HEK293 (cell line): Measurements from ENCODE around the gene PPP1R1B.
A peak's percentile ranks its signal among the peaks of the same experiment; 100 is the strongest.

Source experiments
- CTCF ChIA-PET: fragments of 350-600 bp; formaldehyde crosslinking; extraction: SDS; loops from one replicate; lab custom pipeline; 2021; ENCODE audit warnings: antibody characterized with exemption; lab: Yijun Ruan, JAX
- POLR2A ChIA-PET: fragments of 300-600 bp; formaldehyde crosslinking; extraction: SDS; loops from one replicate; lab custom pipeline; 2020; ENCODE audit warnings: antibody characterized with exemption, inconsistent platforms; lab: Yijun Ruan, JAX
- H3K27ac ChIP-seq: fragments of 200-500 bp; sonication (Bioruptor generic); 2 replicates; pipeline ENCODE4 v1.5.1; 2014; ENCODE audit warnings: low read depth, low read length, control low read depth, inconsistent platforms; ENCODE audit errors: extremely low read depth
- H3K36me3 ChIP-seq, 2 experiments: fragments of 200-500 bp in 1 of 2; sonication (Bioruptor generic) in 1 of 2; 1 replicate in 1 of 2; 2 replicates in 1 of 2; pipeline ENCODE4 v1.5.1; 2014 to 2017; ENCODE audit warnings: inconsistent platforms in 2 of 2, low read length in 2 of 2; ENCODE audit not compliant: control insufficient read depth in 2 of 2, insufficient read depth in 1 of 2
- H3K4me1 ChIP-seq: fragments of 200-500 bp; sonication (Bioruptor generic); 2 replicates; pipeline ENCODE4 v1.5.1; 2014; ENCODE audit warnings: mild to moderate bottlenecking, low read length, inconsistent platforms; ENCODE audit not compliant: control insufficient read depth, insufficient read depth
- H3K4me3 ChIP-seq: 2 replicates; pipeline ENCODE4 v1.5.1; 2011; ENCODE audit warnings: low read depth, mild to moderate bottlenecking, control low read depth, low read length, moderate library complexity
- H3K9me3 ChIP-seq: fragments of 200-500 bp; sonication (Bioruptor generic); 2 replicates; pipeline ENCODE4 v1.5.1; 2014; ENCODE audit warnings: low read depth, low read length, inconsistent platforms; ENCODE audit not compliant: control insufficient read depth, insufficient read depth
- ZFP3 ChIP-seq: fragments of 450-650 bp; formaldehyde crosslinking; IDR thresholded peaks from 2 replicates; pipeline ENCODE4 v1.5.1; 2016; ENCODE audit warnings: low read depth, missing biosample characterization, missing genetic modification characterization
- ZNF132 ChIP-seq: fragments of 450-650 bp; formaldehyde crosslinking; IDR thresholded peaks from 2 replicates; pipeline ENCODE4 v1.5.1; 2017; ENCODE audit warnings: missing biosample characterization, missing genetic modification characterization, borderline replicate concordance
- ZNF324 ChIP-seq: fragments of 450-650 bp; formaldehyde crosslinking; IDR thresholded peaks from 2 replicates; pipeline ENCODE4 v1.5.1; 2016; ENCODE audit warnings: missing biosample characterization, missing genetic modification characterization
- ZNF341 ChIP-seq: fragments of 450-650 bp; formaldehyde crosslinking; IDR thresholded peaks from 2 replicates; pipeline ENCODE4; 2016; ENCODE audit warnings: low read depth, missing biosample characterization, missing genetic modification characterization
- ZNF354C ChIP-seq: fragments of 450-650 bp; formaldehyde crosslinking; IDR thresholded peaks from 2 replicates; pipeline ENCODE4 v1.5.1; 2016; ENCODE audit warnings: missing biosample characterization, missing genetic modification characterization, low read depth, borderline replicate concordance
- ZNF514 ChIP-seq: fragments of 450-650 bp; formaldehyde crosslinking; IDR thresholded peaks from 2 replicates; pipeline ENCODE4 v1.5.1; 2016; ENCODE audit warnings: missing biosample characterization, missing genetic modification characterization
- ZNF530 ChIP-seq: fragments of 450-650 bp; formaldehyde crosslinking; IDR thresholded peaks from 2 replicates; pipeline ENCODE4 v1.5.1; 2016; ENCODE audit warnings: low read depth, missing biosample characterization, missing genetic modification characterization
- ZNF596 ChIP-seq: fragments of 450-650 bp; IDR thresholded peaks from 2 replicates; pipeline ENCODE4 v1.5.0; 2018; ENCODE audit warnings: missing biosample characterization, mild to moderate bottlenecking, missing genetic modification characterization, moderate library complexity
- ZNF600 ChIP-seq: fragments of 450-650 bp; formaldehyde crosslinking; IDR thresholded peaks from 2 replicates; pipeline ENCODE4 v1.5.1; 2016; ENCODE audit warnings: missing biosample characterization, missing genetic modification characterization
- ZNF776 ChIP-seq: fragments of 450-650 bp; formaldehyde crosslinking; IDR thresholded peaks from 2 replicates; pipeline ENCODE4 v1.5.0; 2017; ENCODE audit warnings: missing biosample characterization, missing genetic modification characterization, borderline replicate concordance
- ZNF777 ChIP-seq: fragments of 450-650 bp; formaldehyde crosslinking; IDR thresholded peaks from 2 replicates; pipeline ENCODE4 v1.5.1; 2017; ENCODE audit warnings: missing biosample characterization, missing genetic modification characterization, borderline replicate concordance
- TF ChIP-seq, protein P1 (sequence below): fragments of 450-650 bp; formaldehyde crosslinking; IDR thresholded peaks from 2 replicates; pipeline ENCODE4 v1.5.1; 2017; ENCODE audit warnings: missing biosample characterization, missing genetic modification characterization
- TF ChIP-seq, protein P2 (sequence below): fragments of 450-650 bp; formaldehyde crosslinking; conservative IDR thresholded peaks from 2 replicates; pipeline ENCODE4 v1.5.1; 2016; ENCODE audit warnings: low read depth, missing biosample characterization, missing genetic modification characterization
- TF ChIP-seq, protein P3 (sequence below): fragments of 450-650 bp; formaldehyde crosslinking; IDR thresholded peaks from 2 replicates; pipeline ENCODE4 v1.5.1; 2017; ENCODE audit warnings: missing biosample characterization, mild to moderate bottlenecking, missing genetic modification characterization, moderate library complexity
- TF ChIP-seq, protein P4 (sequence below): fragments of 450-650 bp; formaldehyde crosslinking; IDR thresholded peaks from 2 replicates; pipeline ENCODE4 v1.5.1; 2016; ENCODE audit warnings: missing biosample characterization, missing genetic modification characterization
- TF ChIP-seq, protein P5 (sequence below): fragments of 450-650 bp; formaldehyde crosslinking; IDR thresholded peaks from 2 replicates; pipeline ENCODE4 v1.5.1; 2016; ENCODE audit warnings: missing biosample characterization, missing genetic modification characterization

PPP1R1B gene

DNA sequence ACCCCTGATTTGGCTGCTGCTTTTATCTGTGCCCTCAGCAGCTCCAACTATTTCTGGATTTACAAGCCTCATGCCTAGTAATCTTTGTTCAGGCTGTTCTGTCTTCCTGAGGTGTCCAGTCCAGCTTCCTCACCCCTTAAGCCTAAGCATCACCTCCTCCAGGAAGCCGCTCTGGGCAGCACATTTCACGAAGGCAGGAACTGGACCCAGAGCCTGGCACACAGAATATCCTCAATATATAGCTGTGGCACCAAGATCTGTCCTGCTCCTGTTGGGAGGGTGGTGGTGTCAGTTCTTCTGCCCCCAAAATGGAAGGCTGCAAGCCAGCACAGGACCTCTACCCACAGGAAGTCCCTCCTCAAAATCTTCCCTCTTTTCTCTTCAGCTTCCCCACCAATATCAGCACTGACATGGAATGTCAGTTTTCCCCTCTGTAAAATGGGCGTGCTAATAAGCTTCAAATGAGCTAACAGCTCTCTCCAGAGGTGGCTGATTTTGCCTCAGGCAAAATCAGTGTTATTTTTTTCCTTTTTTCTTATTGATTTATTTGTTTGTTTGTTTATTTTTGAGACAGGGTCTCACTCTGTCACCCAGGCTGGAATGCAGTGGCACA is 12.1 kb upstream of the PPP1R1B start (continued):
- TF ChIP-seq ZNF132 (tag by site-specific recombination) (no peak), ZNF596 (tag by site-specific recombination) (no peak), ZNF530 (no peak), ZNF514 (tag by site-specific recombination) (no peak), ZNF776 (tag by site-specific recombination) (no peak), ZNF324 (tag by site-specific recombination) (no peak), ZNF777 (tag by site-specific recombination) (no peak), ZFP3 (no peak)
- TF ChIP-seq, protein P1, sequence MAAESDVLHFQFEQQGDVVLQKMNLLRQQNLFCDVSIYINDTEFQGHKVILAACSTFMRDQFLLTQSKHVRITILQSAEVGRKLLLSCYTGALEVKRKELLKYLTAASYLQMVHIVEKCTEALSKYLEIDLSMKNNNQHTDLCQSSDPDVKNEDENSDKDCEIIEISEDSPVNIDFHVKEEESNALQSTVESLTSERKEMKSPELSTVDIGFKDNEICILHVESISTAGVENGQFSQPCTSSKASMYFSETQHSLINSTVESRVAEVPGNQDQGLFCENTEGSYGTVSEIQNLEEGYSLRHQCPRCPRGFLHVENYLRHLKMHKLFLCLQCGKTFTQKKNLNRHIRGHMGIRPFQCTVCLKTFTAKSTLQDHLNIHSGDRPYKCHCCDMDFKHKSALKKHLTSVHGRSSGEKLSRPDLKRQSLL (tag by site-specific recombination) = no peak

DNA sequence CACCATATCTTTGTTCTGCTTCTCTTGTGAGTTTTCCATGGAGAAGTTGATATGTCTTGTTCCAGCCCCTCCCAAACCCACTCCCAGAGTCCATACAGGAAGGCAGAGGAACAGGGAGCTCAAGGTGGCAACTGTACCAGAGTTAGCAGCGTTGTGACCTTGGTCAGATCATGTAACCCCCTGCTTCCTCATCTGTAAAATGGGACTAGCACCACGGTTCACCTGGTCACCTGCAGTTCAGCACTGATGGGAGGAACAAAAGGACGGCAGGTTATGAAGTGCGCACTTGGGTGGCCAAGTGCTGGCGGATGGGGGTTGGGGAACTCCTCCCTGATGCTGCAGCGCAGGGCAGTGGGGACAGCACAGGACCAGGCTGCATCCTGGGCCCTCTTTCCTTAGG is 11.3 kb upstream of the PPP1R1B start:
- POLR2A ChIA-PET = no interaction called here
- no peak overlapping the region for H3K4me3 ChIP-seq

DNA sequence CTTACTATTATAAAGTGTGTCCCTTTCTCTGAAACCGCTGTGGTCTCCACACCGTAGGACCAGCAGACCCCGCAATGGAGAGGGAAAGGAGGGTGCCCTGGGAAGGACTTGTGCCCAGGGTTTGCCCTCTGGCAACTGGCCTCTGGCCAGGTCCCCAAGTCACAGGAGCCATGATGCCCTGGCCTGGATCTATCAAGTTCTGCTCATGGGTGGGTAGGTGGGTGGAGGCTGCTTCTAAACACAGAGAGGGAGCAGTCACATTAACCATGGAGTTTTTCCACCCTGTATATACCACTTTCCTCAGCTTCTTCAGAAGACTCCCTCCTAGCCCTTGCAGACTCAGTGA is 9.7 kb upstream of the PPP1R1B start:
- ChIA-PET POLR2A (no interaction called here), CTCF (interaction anchor here (0.6 to 1.3 kb wide), 4 partner anchors 28 to 138 kb away, joined by 3 to 6 read pairs (median 4); no protein-coding TSS in a partner anchor)
- Histone ChIP-seq H3K27ac (peak overlapping the region; percentile 43; the same call in 1 of the 2 replicates), H3K36me3 (no peaks in the 10 kb centered on the region), H3K4me3 (no peak overlapping the region), H3K9me3 (no peaks in the 10 kb centered on the region), H3K4me1 (peaks cover 4% of the 10 kb centered on the region)
- TF ChIP-seq, protein P2, sequence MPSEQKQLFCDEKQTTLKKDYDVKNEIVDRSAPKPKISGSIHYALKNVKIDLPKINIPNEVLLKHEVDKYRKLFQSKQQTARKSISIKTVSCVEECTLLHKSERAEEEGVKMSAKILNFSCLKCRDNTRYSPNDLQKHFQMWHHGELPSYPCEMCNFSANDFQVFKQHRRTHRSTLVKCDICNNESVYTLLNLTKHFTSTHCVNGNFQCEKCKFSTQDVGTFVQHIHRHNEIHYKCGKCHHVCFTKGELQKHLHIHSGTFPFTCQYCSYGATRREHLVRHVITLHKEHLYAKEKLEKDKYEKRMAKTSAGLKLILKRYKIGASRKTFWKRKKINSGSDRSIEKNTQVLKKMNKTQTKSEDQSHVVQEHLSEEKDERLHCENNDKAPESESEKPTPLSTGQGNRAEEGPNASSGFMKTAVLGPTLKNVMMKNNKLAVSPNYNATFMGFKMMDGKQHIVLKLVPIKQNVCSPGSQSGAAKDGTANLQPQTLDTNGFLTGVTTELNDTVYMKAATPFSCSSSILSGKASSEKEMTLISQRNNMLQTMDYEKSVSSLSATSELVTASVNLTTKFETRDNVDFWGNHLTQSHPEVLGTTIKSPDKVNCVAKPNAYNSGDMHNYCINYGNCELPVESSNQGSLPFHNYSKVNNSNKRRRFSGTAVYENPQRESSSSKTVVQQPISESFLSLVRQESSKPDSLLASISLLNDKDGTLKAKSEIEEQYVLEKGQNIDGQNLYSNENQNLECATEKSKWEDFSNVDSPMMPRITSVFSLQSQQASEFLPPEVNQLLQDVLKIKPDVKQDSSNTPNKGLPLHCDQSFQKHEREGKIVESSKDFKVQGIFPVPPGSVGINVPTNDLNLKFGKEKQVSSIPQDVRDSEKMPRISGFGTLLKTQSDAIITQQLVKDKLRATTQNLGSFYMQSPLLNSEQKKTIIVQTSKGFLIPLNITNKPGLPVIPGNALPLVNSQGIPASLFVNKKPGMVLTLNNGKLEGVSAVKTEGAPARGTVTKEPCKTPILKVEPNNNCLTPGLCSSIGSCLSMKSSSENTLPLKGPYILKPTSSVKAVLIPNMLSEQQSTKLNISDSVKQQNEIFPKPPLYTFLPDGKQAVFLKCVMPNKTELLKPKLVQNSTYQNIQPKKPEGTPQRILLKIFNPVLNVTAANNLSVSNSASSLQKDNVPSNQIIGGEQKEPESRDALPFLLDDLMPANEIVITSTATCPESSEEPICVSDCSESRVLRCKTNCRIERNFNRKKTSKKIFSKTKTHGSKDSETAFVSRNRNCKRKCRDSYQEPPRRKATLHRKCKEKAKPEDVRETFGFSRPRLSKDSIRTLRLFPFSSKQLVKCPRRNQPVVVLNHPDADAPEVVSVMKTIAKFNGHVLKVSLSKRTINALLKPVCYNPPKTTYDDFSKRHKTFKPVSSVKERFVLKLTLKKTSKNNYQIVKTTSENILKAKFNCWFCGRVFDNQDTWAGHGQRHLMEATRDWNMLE (tag by site-specific recombination) = no peak
- TF ChIP-seq ZNF354C (tag by site-specific recombination) (no peak), ZNF341 (tag by site-specific recombination) (no peak), ZFP3 (no peak)
- TF ChIP-seq, protein P3, sequence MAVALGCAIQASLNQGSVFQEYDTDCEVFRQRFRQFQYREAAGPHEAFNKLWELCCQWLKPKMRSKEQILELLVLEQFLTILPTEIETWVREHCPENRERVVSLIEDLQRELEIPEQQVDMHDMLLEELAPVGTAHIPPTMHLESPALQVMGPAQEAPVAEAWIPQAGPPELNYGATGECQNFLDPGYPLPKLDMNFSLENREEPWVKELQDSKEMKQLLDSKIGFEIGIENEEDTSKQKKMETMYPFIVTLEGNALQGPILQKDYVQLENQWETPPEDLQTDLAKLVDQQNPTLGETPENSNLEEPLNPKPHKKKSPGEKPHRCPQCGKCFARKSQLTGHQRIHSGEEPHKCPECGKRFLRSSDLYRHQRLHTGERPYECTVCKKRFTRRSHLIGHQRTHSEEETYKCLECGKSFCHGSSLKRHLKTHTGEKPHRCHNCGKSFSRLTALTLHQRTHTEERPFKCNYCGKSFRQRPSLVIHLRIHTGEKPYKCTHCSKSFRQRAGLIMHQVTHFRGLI (tag by site-specific recombination) = no peak

More for the DNA sequence above, 11.3 kb upstream of the PPP1R1B start:
- CTCF ChIA-PET = interaction anchor here (1.9 to 2.8 kb wide), 2 partner anchors 8 to 10 kb away, joined by 6 to 18 read pairs; no protein-coding TSS in a partner anchor
- TF ChIP-seq ZNF600 (tag by site-specific recombination) = 0 out of 2 replicates have a peak, but pooled peaks have one; percentile 11
- TF ChIP-seq, protein P4, sequence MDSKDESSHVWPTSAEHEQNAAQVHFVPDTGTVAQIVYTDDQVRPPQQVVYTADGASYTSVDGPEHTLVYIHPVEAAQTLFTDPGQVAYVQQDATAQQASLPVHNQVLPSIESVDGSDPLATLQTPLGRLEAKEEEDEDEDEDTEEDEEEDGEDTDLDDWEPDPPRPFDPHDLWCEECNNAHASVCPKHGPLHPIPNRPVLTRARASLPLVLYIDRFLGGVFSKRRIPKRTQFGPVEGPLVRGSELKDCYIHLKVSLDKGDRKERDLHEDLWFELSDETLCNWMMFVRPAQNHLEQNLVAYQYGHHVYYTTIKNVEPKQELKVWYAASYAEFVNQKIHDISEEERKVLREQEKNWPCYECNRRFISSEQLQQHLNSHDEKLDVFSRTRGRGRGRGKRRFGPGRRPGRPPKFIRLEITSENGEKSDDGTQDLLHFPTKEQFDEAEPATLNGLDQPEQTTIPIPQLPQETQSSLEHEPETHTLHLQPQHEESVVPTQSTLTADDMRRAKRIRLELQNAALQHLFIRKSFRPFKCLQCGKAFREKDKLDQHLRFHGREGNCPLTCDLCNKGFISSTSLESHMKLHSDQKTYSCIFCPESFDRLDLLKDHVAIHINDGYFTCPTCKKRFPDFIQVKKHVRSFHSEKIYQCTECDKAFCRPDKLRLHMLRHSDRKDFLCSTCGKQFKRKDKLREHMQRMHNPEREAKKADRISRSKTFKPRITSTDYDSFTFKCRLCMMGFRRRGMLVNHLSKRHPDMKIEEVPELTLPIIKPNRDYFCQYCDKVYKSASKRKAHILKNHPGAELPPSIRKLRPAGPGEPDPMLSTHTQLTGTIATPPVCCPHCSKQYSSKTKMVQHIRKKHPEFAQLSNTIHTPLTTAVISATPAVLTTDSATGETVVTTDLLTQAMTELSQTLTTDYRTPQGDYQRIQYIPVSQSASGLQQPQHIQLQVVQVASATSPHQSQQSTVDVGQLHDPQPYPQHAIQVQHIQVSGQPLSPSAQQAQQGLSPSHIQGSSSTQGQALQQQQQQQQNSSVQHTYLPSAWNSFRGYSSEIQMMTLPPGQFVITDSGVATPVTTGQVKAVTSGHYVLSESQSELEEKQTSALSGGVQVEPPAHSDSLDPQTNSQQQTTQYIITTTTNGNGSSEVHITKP (tag by site-specific recombination) = no peak
- TF ChIP-seq, protein P5, sequence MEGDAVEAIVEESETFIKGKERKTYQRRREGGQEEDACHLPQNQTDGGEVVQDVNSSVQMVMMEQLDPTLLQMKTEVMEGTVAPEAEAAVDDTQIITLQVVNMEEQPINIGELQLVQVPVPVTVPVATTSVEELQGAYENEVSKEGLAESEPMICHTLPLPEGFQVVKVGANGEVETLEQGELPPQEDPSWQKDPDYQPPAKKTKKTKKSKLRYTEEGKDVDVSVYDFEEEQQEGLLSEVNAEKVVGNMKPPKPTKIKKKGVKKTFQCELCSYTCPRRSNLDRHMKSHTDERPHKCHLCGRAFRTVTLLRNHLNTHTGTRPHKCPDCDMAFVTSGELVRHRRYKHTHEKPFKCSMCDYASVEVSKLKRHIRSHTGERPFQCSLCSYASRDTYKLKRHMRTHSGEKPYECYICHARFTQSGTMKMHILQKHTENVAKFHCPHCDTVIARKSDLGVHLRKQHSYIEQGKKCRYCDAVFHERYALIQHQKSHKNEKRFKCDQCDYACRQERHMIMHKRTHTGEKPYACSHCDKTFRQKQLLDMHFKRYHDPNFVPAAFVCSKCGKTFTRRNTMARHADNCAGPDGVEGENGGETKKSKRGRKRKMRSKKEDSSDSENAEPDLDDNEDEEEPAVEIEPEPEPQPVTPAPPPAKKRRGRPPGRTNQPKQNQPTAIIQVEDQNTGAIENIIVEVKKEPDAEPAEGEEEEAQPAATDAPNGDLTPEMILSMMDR (tag by site-specific recombination) = no peak
- Histone ChIP-seq H3K9me3 (no peaks in the 10 kb centered on the region), H3K27ac (no peak overlapping the region), H3K36me3 (no peaks in the 10 kb centered on the region), H3K4me1 (peaks cover 4% of the 10 kb centered on the region)
